GM11168 (cell line): ENCODE results near the gene CLDN8.

Experiments
- in situ Hi-C: fragments of 300-500 bp; cut with MboI; formaldehyde crosslinking; loops from one replicate; pipeline ENCODE4 v1.12.0; 2022; ENCODE audit warnings: low sequenced_read_pairs; ENCODE audit not compliant: unreplicated experiment

The CLDN8 gene

GRCh38 chr21:30207252-30207579 lies 8.7 kb downstream of the CLDN8 start:
- in situ Hi-C loops: no loop called here

- in situ Hi-C loops: no loop called here
Observed at GRCh38 chr21:30206551-30207251, 9.2 kb downstream of the CLDN8 start.

DNA sequence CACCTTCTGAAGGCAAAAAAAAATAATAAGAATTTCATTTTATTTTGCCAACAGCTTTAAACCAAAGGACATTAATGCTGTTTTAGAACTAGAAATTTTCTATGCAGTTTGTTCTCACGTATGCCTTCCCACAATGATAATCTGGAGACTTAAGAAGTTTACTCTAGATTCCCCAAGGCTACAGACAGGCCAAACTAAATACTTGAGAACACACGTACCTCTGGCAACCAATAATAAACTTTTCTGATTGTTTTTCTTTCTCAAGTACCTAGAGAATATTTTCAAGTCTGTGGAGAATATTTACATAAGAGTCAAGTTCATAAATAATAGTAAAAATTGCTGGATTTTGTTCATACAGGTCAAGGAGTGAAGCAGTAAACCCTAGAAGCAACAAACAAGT lies 15.9 kb downstream of the CLDN8 start:
- in situ Hi-C loops: no loop called here

- in situ Hi-C loops: no loop called here
Observed at GRCh38 chr21:30194701-30195299, 21.1 kb downstream of the CLDN8 start.

DNA sequence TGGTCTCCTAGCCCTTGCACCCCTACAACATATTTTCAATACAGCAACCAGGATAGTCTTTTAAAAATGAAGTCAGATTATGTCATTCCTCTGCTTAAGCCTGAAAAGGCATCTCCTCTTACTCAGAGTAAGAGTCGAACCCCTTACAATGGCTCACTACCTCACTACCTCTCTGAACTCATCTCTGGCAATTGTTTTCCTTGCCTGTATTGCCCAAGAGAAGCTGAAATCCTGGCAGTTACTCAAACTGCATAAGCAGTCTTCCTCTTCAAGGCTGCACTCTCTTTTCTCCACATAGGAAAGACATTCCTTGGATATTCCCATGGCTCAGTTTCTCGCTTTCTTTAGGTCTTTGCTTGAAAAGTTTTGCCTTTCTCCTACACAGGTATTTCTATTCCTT lies 22.7 kb downstream of the CLDN8 start:
- in situ Hi-C loops: no loop called here

- in situ Hi-C loops: no loop called here
Observed at GRCh38 chr21:30190554-30190953, 25.3 kb downstream of the CLDN8 start.

DNA sequence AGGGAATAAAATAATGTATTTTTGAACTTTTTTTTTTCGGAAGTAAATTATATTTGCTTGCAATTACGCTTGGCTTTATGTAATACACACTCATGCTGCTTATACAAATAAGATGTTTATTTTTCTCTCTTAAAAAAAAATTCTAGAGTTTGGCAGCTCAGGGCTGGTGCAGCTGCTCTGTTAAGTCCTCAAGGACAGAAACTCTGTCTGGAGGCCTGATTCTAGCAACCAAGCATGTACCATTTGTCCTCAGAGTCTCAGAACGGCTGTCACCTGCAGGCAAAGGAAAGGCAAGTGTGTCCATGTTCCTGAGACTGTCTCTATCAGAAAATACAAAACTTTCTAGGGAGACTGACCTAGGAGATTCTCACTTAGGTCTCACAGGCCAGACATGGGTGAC lies 26.1 kb downstream of the CLDN8 start:
- in situ Hi-C loops: no loop called here

DNA sequence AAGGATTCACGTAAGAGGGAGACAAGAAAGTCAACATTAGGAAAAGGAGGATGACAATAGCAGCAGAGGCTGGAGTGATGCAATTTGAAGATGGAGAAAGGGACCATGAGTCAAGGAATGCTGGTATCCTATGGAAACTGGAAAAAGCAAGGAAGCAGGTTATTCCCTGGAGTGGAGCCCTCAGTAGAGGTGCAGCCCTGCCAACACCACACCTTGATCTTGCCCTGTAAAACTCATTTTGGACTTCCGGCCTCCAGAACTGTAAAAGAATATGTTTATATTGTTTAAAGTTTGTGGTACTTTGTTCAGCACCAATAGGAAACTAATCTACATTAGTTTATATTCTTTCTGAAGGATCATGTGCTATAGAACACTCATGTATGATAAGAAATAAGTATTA lies 29.7 kb downstream of the CLDN8 start:
- in situ Hi-C loops: no loop called here

GRCh38 chr21:30168086-30168485 lies 47.8 kb downstream of the CLDN8 start:
- in situ Hi-C loops: no loop called here

DNA sequence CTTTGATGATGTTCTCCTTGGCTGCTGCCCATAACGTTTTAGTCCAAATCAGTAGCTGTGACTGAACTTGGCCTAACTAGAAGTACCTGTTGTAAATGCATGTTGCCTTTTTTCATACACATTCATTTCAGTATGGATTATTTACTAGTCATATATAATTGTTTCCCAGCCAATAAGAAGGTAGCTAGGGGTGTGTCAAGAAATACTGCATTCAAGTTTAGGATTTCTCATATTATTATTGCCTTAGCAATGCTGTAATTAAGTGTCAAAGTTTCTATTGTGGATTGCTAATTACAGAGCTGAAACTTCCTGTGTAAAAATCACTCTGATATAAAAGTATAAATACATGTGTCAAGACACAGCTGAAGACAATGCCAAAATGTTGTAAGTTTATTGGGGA lies 49.2 kb downstream of the CLDN8 start, which contains the start of gene CLDN17:
TSS of gene CLDN17 (minus strand) at position 101 of the 400 bp plus-strand sequence. CDS start 188 bp downstream, outside the sequence.
- in situ Hi-C loops: no loop called here

GRCh38 chr21:30166171-30166570 lies 49.7 kb downstream of the CLDN8 start:
- in situ Hi-C loops: no loop called here

- in situ Hi-C loops: no loop called here
Observed at GRCh38 chr21:30164796-30165195, 51.1 kb downstream of the CLDN8 start.
